ENCODE results near the gene BET1. TPM values are rescaled to one million over a fixed set of nuclear protein-coding genes. Genes with fewer than 3 reads are reported as not detected.

BET1 gene, protein sequence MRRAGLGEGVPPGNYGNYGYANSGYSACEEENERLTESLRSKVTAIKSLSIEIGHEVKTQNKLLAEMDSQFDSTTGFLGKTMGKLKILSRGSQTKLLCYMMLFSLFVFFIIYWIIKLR
- 10 to 100 TPM in 1 of 4 donors, 1 to 10 TPM in 3; 7.0 to 11.0 (median 9.2) TPM for total RNA-seq

DNA sequence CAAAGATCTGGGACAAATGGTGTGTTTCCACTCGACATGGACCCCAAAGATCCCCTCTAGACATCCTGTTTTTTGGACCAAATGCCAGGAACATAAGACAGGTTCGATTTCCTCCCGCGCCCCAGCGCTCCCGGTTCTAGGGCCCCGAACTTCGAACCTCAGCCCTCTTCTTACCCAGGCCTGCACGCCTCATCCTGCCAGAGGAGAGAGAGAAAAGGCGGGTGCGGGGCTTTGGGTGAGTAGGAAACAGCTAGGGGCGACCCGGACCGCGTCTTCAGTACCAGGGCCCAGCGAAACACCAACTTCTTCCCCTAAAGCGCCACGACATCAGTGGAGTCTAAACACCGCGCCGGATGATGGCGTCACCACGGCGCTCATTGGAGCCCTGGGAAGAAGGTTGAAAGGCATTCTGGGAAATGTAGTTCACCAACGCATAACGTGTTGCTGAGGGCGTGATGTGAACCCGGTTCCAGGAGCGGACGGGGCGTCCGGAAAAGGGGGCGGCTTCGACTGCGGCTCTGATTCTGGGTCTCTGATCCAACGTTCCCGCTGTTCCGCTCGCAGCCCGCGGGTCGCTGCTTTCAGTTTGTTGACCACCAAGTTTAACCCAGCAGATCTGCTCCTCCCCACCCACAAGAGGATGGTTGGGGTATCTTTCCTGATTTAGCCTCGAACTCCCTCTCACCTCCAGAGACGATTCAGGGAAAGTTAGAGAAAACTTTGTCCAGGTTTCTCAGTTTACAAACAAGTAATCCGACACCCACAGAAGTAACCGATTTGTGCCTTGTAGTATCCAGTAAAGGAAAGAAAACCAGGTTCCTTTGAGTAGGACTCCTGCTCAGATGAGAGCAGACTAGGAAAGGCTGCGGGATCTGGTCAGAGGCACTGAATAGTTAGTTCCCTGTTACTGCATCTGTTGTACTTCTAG is at the start of gene BET1:
Gene BET1 (minus strand): TSS at position 332 of the 928 bp plus-strand sequence. CDS start 139 bp downstream, at position 193.
- intact Hi-C loops (cut with DNase I; ENCODE audit: low total_unique reads) = loop anchor here (2.0 kb wide), 1 partner anchor 81 kb away; no protein-coding TSS in a partner anchor
- TF ChIP-seq CTCF (IDR thresholded peaks at IDR 0.05 in 4 of 5, conservative IDR thresholded peaks at IDR 0.05 in 1 of 5) (no peak), POLR2A (IDR thresholded peaks at IDR 0.05) (peak; percentile 50 to 54)
- ATAC-seq = peak; percentile 99 to 100

GRCh38 chr7:94053532-94053931 is 49.4 kb upstream of the BET1 start:
- intact Hi-C loops (cut with DNase I; ENCODE audit: low total_unique reads) = no loop called here
- Histone ChIP-seq H3K4me1 (no peaks in the 10 kb centered on the region), H3K36me3 (no peaks in the 10 kb centered on the region), H3K27me3 (no peaks in the 10 kb centered on the region), H3K27ac (no peak overlapping the region), H3K4me3 (no peak overlapping the region), H3K9me3 (no peaks in the 10 kb centered on the region)
- ATAC-seq (no peak), DNase-seq (no peak)
- TF ChIP-seq CTCF (IDR thresholded peaks at IDR 0.05 in 4 of 5, conservative IDR thresholded peaks at IDR 0.05 in 1 of 5) (no peak), POLR2A (IDR thresholded peaks at IDR 0.05) (no peak)
- in situ Hi-C loops (cut with MboI; ENCODE audit: low sequenced_read_pairs in 4 of 4) = no loop called here

More for the DNA sequence above, at the start of gene BET1:
- peak; percentile 90 to 92 for DNase-seq
- Histone ChIP-seq H3K27me3 (no peaks in the 10 kb centered on the region), H3K9me3 (no peaks in the 10 kb centered on the region), H3K36me3 (no peaks in the 10 kb centered on the region), H3K27ac (peak within 1 kb of the TSS; percentile 86 to 91 (median 88)), H3K4me3 (peak within 1 kb of the TSS; percentile 81 to 94 (median 90)), H3K4me1 (peaks cover 16 to 20% of the 10 kb centered on the region in 2 donors)
- in situ Hi-C loops (cut with MboI; ENCODE audit: low sequenced_read_pairs in 4 of 4) = loop anchor here in 2 of 4 donors (10.0 to 25.0 kb wide), 2 partner anchors 69 to 767 kb away; partner anchors contain the start of genes HEPACAM2 (in 1 of the 2) and VPS50 (in 1 of the 2)

- H3K27ac ChIP-seq = no peak overlapping the region
- TF ChIP-seq CTCF (IDR thresholded peaks at IDR 0.05 in 4 of 5, conservative IDR thresholded peaks at IDR 0.05 in 1 of 5) (no peak), POLR2A (IDR thresholded peaks at IDR 0.05) (no peak)
- H3K9me3 ChIP-seq = no peaks in the 10 kb centered on the region
- H3K27me3 ChIP-seq = no peaks in the 10 kb centered on the region
- no peaks in the 10 kb centered on the region for H3K36me3 ChIP-seq
- in situ Hi-C loops (cut with MboI; ENCODE audit: low sequenced_read_pairs in 4 of 4) (no loop called here), intact Hi-C loops (cut with DNase I; ENCODE audit: low total_unique reads) (no loop called here)
- DNase-seq = no peak
- ATAC-seq = no peak
- no peaks in the 10 kb centered on the region for H3K4me1 ChIP-seq
- no peak overlapping the region for H3K4me3 ChIP-seq
Observed at GRCh38 chr7:94052398-94053180, 48.4 kb upstream of the BET1 start.

DNA sequence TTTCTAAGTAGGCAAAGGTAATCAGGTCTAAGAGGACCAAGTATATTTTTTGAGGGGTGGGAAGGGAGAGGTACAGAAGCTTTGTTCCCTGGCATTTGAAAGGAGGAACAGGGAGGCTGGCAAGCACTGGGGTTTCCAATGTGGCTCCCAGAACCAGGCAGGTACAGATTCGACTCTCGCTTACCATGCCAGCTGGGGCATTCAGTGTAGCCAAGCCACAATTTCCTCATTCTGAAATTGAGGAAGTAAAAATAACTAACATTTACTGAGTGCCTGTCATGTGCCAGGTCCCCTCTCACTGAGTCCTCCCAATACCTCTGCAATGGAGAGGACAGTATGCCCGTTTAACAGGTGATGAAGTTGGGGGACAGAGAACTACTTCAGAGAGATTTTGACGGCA is 45.9 kb upstream of the BET1 start:
- no peak for TF ChIP-seq CTCF (IDR thresholded peaks at IDR 0.05 in 4 of 5, conservative IDR thresholded peaks at IDR 0.05 in 1 of 5)
- TF ChIP-seq POLR2A (IDR thresholded peaks at IDR 0.05) = no peak
- H3K27ac ChIP-seq = no peak overlapping the region
- H3K27me3 ChIP-seq = no peaks in the 10 kb centered on the region
- ATAC-seq (no peak), DNase-seq (peak in 1 of 2 donors; percentile 11)
- H3K9me3 ChIP-seq = no peaks in the 10 kb centered on the region
- no peaks in the 10 kb centered on the region for H3K4me1 ChIP-seq
- intact Hi-C loops (cut with DNase I; ENCODE audit: low total_unique reads) = no loop called here
- in situ Hi-C loops (cut with MboI; ENCODE audit: low sequenced_read_pairs in 4 of 4) = no loop called here
- H3K36me3 ChIP-seq = no peaks in the 10 kb centered on the region
- no peak overlapping the region for H3K4me3 ChIP-seq

Data from gastrocnemius medialis (tissue), 4 donors.